ENCODE results near the gene HIPK2. TPM values are rescaled to one million over a fixed set of nuclear protein-coding genes. Genes with fewer than 3 reads are reported as not detected.

Gene HIPK2
- total RNA-seq, 1 donor from 2014 or later = 89.1 TPM

DNA sequence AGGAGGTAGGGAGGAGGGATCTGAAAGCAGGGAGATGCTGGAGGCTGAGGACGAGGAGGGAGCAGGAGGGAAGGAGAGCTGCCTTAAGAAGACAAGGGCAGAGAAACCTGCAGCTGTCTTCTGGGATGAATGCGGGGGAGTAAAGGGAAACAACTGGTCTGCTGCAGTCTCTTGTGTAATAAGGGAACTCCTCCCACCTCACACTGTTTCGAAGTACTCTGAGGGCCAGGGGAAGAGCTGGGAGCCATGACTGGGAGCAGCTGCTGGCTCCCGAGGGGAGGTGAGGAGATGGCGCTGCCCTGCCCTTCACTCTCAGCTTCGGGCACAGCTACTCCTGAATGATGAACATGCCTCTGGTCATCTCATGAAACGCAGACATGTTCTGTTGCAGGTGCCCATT lies 189.2 kb downstream of the HIPK2 start:
- no peak overlapping the region for H3K4me3 Mint-ChIP-seq
- H3K36me3 Mint-ChIP-seq = peaks cover 21% of the 10 kb centered on the region
- H3K27ac Mint-ChIP-seq = no peak overlapping the region
- H3K4me1 Mint-ChIP-seq (ENCODE audit: unreplicated experiment) = no peaks in the 10 kb centered on the region
- TF ChIP-seq, protein P1, sequence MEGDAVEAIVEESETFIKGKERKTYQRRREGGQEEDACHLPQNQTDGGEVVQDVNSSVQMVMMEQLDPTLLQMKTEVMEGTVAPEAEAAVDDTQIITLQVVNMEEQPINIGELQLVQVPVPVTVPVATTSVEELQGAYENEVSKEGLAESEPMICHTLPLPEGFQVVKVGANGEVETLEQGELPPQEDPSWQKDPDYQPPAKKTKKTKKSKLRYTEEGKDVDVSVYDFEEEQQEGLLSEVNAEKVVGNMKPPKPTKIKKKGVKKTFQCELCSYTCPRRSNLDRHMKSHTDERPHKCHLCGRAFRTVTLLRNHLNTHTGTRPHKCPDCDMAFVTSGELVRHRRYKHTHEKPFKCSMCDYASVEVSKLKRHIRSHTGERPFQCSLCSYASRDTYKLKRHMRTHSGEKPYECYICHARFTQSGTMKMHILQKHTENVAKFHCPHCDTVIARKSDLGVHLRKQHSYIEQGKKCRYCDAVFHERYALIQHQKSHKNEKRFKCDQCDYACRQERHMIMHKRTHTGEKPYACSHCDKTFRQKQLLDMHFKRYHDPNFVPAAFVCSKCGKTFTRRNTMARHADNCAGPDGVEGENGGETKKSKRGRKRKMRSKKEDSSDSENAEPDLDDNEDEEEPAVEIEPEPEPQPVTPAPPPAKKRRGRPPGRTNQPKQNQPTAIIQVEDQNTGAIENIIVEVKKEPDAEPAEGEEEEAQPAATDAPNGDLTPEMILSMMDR (conservative IDR thresholded peaks at IDR 0.05) = no peak
- no peaks in the 10 kb centered on the region for H3K27me3 Mint-ChIP-seq
- DNase-seq (ENCODE audit: extremely low spot score, unreplicated experiment) = no peak
- H3K9me3 Mint-ChIP-seq = no peaks in the 10 kb centered on the region

DNA sequence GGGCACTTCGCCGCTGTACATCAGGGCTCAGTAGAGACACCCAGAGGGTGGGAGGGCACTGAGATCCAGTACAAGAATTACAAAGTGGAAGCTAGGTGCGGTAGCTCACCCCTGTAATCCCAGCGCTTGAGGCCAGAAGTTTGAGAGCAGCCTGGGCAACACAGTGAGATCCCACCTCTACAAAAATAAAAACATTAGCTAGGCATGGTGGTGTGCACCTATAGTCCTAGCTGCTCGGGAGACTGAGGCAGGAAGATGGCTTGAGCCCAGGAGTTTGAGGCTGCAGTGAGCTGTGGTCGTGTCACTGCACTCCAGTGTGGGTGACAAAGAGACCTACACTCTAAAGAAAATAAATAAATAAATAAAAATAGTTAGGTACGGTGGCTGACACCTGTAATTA lies 190.3 kb downstream of the HIPK2 start:
- H3K4me3 Mint-ChIP-seq = no peak overlapping the region
- no peaks in the 10 kb centered on the region for H3K9me3 Mint-ChIP-seq
- peaks cover 17% of the 10 kb centered on the region for H3K36me3 Mint-ChIP-seq

DNA sequence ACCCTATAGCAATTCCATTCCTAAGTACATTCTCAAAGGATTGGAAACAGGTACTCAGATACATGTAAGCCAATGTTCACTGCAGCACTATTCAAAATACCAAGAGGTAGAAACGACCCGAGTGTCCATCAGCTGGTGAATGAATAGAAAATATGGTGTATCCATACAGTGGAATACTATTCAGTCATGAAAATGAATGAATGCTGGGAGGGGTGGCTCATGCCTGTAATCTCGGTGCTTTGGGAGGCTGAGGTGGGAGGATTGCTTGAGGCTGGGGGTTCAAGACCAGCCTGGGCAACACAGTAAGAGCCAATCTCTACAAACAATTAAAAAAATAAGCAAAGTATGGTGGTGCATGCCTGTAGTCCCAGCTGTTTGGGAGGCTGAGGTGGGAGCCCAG lies 191.5 kb downstream of the HIPK2 start:
- Mint-ChIP-seq H3K4me3 (no peak overlapping the region), H3K27me3 (no peaks in the 10 kb centered on the region), H3K27ac (no peak overlapping the region), H3K4me1 (ENCODE audit: unreplicated experiment) (no peaks in the 10 kb centered on the region), H3K36me3 (peaks cover 15% of the 10 kb centered on the region), H3K9me3 (no peaks in the 10 kb centered on the region)
- no peak for DNase-seq (ENCODE audit: extremely low spot score, unreplicated experiment)
- TF ChIP-seq, protein P1 (conservative IDR thresholded peaks at IDR 0.05) = no peak

More for the DNA sequence above, 190.3 kb downstream of the HIPK2 start:
- TF ChIP-seq, protein P1 (conservative IDR thresholded peaks at IDR 0.05) = no peak
- no peak for DNase-seq (ENCODE audit: extremely low spot score, unreplicated experiment)
- no peaks in the 10 kb centered on the region for H3K27me3 Mint-ChIP-seq
- no peak overlapping the region for H3K27ac Mint-ChIP-seq
- no peaks in the 10 kb centered on the region for H3K4me1 Mint-ChIP-seq (ENCODE audit: unreplicated experiment)

DNA sequence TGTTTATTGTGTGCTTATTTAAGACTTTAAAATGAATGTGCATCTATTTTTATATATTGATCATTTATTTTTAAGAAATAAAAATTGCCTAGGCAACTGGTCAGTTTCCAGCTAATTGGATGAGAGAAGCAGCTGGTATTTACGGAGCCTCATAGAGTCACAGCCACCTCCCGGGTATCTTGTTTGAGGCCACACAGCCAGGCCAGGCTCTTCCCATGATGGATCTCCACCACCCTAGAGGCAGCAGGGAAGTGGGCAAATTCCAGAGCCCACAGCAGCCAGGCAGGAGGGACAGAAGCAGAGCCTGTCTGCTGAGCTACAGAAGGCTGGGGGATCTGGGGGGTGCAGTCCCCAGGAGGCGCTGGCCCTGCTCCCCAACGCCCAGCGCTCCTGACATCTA lies 192.8 kb downstream of the HIPK2 start:
- Mint-ChIP-seq H3K4me1 (ENCODE audit: unreplicated experiment) (no peaks in the 10 kb centered on the region), H3K27ac (no peak overlapping the region)

DNA sequence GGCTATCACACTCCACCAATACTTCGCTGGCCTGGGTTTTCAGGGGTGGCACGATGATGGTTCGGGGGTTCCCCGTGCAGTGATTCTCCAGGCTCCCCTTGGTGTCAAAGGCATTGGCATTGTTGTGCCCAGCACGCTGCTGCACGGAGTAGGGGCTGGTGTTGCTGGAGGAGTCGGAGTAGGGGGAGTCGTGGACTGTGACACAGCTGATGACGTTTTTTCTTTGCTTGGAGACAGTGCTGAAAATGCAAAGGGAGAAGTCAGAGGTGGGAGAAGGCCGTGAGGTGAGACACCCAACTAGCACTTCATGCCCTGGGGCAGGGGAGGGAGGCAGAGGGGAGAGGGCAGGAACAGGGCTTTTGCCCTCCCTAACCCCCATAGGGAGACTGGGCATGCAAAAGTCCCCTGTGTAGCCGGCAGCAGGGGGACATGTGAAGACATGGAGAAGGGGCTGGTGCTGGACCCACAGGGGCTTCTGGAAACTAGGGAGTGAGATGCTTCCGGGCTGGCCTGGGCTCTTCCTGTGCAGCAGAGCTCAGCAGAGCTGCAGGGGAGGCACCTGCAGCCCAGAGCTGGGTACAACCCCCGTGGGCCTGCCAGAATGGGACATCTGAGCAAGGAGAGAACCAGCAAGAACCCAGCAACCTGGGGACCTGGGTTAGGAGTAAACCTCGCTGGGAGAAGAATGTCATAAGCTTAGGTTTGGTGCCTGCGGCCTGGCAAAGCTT lies 193.8 kb downstream of the HIPK2 start:
- Mint-ChIP-seq H3K27ac (peak overlapping the region; percentile 59), H3K36me3 (peaks cover 20% of the 10 kb centered on the region), H3K9me3 (no peaks in the 10 kb centered on the region), H3K4me1 (ENCODE audit: unreplicated experiment) (no peaks in the 10 kb centered on the region), H3K4me3 (no peak overlapping the region), H3K27me3 (no peaks in the 10 kb centered on the region)
- DNase-seq (ENCODE audit: extremely low spot score, unreplicated experiment) = peak; percentile 42
- TF ChIP-seq, protein P1 (conservative IDR thresholded peaks at IDR 0.05) = no peak

More for the DNA sequence above, 192.8 kb downstream of the HIPK2 start:
- no peak for DNase-seq (ENCODE audit: extremely low spot score, unreplicated experiment)
- no peaks in the 10 kb centered on the region for H3K9me3 Mint-ChIP-seq
- H3K36me3 Mint-ChIP-seq = peaks cover 15% of the 10 kb centered on the region
- H3K4me3 Mint-ChIP-seq = no peak overlapping the region
- TF ChIP-seq, protein P1 (conservative IDR thresholded peaks at IDR 0.05) = no peak
- H3K27me3 Mint-ChIP-seq = no peaks in the 10 kb centered on the region
